DMS153 treated with DMSO at 0.1 percent for 48 hours (cell line): ENCODE measurements around the gene RABGGTA.
"Not testable (repeated sequence)": the region's sequence is repeated elsewhere in the genome, so short reads cannot be mapped to it uniquely, and the experiment has no call there.

Experiments
- DNase-seq: peaks from one replicate; lab custom pipeline; 2025; ENCODE audit not compliant: unreplicated experiment; lab: John Stamatoyannopoulos, UW

The RABGGTA gene

GRCh38 chr14:24261256-24261968, 10.0 kb downstream of the RABGGTA start:
- DNase-seq = no peak

GRCh38 chr14:24260780-24261157, 10.6 kb downstream of the RABGGTA start:
- DNase-seq = no peak

GRCh38 chr14:24260026-24260779, 11.2 kb downstream of the RABGGTA start:
- no peak for DNase-seq

- DNase-seq = no peak
Measured at GRCh38 chr14:24259282-24260025, 11.9 kb downstream of the RABGGTA start.

- no peak for DNase-seq
Measured at GRCh38 chr14:24258548-24259265, 12.7 kb downstream of the RABGGTA start.

GRCh38 chr14:24258119-24258518, 13.3 kb downstream of the RABGGTA start:
- no peak for DNase-seq

GRCh38 chr14:24256960-24257359, 14.4 kb downstream of the RABGGTA start:
- no peak for DNase-seq

- DNase-seq = no peak
Measured at GRCh38 chr14:24255931-24256711, 15.3 kb downstream of the RABGGTA start.

- DNase-seq = no peak
Measured at GRCh38 chr14:24255438-24255837, 16.0 kb downstream of the RABGGTA start.

GRCh38 chr14:24254630-24255392, 16.6 kb downstream of the RABGGTA start:
- no peak for DNase-seq

GRCh38 chr14:24253936-24254335, 17.5 kb downstream of the RABGGTA start:
- no peak for DNase-seq

- no peak for DNase-seq
Measured at GRCh38 chr14:24252289-24253124, 18.9 kb downstream of the RABGGTA start.

GRCh38 chr14:24251880-24252288, 19.5 kb downstream of the RABGGTA start:
- DNase-seq = no peak

GRCh38 chr14:24250354-24250753, 21.0 kb downstream of the RABGGTA start:
- DNase-seq = no peak

GRCh38 chr14:24249230-24250021, 22.0 kb downstream of the RABGGTA start:
- DNase-seq = no peak

- no peak for DNase-seq
Measured at GRCh38 chr14:24247422-24247821, 24.0 kb downstream of the RABGGTA start.

GRCh38 chr14:24246765-24247212, 24.6 kb downstream of the RABGGTA start:
- no peak for DNase-seq

GRCh38 chr14:24245350-24245749, 26.0 kb downstream of the RABGGTA start:
- DNase-seq = not testable (repeated sequence)
